ENCODE data around the gene GPAT3.

DNA sequence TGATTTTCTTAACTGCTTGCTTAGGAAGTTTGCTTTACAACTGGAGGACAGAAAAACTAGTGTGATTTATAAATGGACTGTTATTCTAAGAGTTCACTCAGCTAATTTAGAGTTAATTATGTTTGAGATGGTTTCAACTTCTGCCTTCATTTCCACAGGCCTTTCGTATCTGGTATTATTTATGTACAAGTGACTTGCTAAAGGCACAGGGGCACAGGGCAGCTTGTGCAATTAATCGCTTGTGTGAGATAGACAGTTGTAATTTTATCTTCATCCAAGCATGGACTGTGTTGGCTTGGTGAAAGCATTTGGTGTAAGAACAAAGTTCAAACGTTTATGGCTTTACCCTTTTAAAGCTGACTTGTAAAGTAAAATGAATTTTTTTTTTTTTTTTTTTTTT lies 38.3 kb downstream of the GPAT3 start:
- TF ChIP-seq CTCF (IDR thresholded peaks at IDR 0.05) (no peak), POLR2A (IDR thresholded peaks at IDR 0.05) (no peak), POLR2AphosphoS5 (IDR thresholded peaks at IDR 0.05) (no peak)
